BLaER1 treated with 17β-estradiol and CSF1 and Interleukin-3, amounts not matched to agents 10 nM and 100 nM (cell line): ENCODE data around the gene UNCX.
"Not testable (repeated sequence)": the region's sequence is repeated elsewhere in the genome, so short reads cannot be mapped to it uniquely, and the experiment has no call there.

Experiments used
- H3K27ac ChIP-seq, 11 experiments: shearing (Covaris generic); formaldehyde crosslinking; 2 replicates each; pipeline ENCODE4 v1.8.1; 2022
- H3K27me3 ChIP-seq, 11 experiments: shearing (Covaris generic); formaldehyde crosslinking; 2 replicates each; pipeline ENCODE4 v1.8.1; 2022
- H3K36me3 ChIP-seq, 11 experiments: shearing (Covaris generic); formaldehyde crosslinking; 2 replicates each; pipeline ENCODE4 v1.8.1; 2022
- H3K4me1 ChIP-seq, 10 experiments: shearing (Covaris generic); formaldehyde crosslinking; 2 replicates each; pipeline ENCODE4 v1.8.1; 2022
- H3K4me2 ChIP-seq, 11 experiments: shearing (Covaris generic); formaldehyde crosslinking; 2 replicates each; pipeline ENCODE4 v1.8.1; 2022
- H3K4me3 ChIP-seq, 10 experiments: shearing (Covaris generic); formaldehyde crosslinking; 2 replicates each; pipeline ENCODE4 v1.8.1; 2022
- H3K9ac ChIP-seq, 11 experiments: shearing (Covaris generic); formaldehyde crosslinking; 2 replicates each; pipeline ENCODE4 v1.8.1; 2022
- H3K9me3 ChIP-seq, 11 experiments: shearing (Covaris generic); formaldehyde crosslinking; replicated peaks in 1 of 11; 2 replicates each; pipeline ENCODE4 v1.8.1; 2022
- H4K20me1 ChIP-seq, 11 experiments: shearing (Covaris generic); formaldehyde crosslinking; 2 replicates each; pipeline ENCODE4 v1.8.1; 2022
- Cebpa-rat ChIP-seq, 11 experiments: shearing (Covaris generic); IDR thresholded peaks; 2 replicates each; pipeline ENCODE4 v1.8.1; 2022

Gene UNCX

GRCh38 chr7:1210979-1211608 is 21.6 kb upstream of the UNCX start:
- H3K4me1 ChIP-seq, result peaks cover 0 to 21% (median 14%) of the 10 kb centered on the region in 10 experiments; a peak in 16 of 20 replicates
- no peaks in the 10 kb centered on the region for H3K9me3 ChIP-seq
- TF ChIP-seq Cebpa-rat (IDR thresholded peaks at IDR 0.05), result no peak
- no peak overlapping the region for H3K27ac ChIP-seq
- H3K27me3 ChIP-seq, result peaks cover 30 to 64% (median 49%) of the 10 kb centered on the region in 11 experiments
- H3K9ac ChIP-seq, result peak overlapping the region in 2 of 11 experiments; percentile 2 to 14; a peak in 1 of 22 replicates
- H4K20me1 ChIP-seq, result 0 out of 22 replicates have a peak, but pooled peaks cover 0 to 13% (median 0%) of the 10 kb centered on the region in 11 experiments
- H3K4me3 ChIP-seq, result no peak overlapping the region
- H3K4me2 ChIP-seq, result peak overlapping the region in 9 of 11 experiments; percentile 39 to 80 (median 55); a peak in 16 of 22 replicates
- H3K36me3 ChIP-seq, result no peaks in the 10 kb centered on the region

- Histone ChIP-seq H3K27me3 (peaks cover 30 to 64% (median 49%) of the 10 kb centered on the region in 11 experiments), H3K9me3 (no peaks in the 10 kb centered on the region; a peak in 1 of 22 replicates), H3K9ac (no peak overlapping the region), H3K4me3 (no peak overlapping the region), H3K4me1 (peaks cover 0 to 21% (median 14%) of the 10 kb centered on the region in 10 experiments; a peak in 16 of 20 replicates), H3K27ac (no peak overlapping the region), H3K36me3 (no peaks in the 10 kb centered on the region), H4K20me1 (0 out of 22 replicates have a peak, but pooled peaks cover 0 to 13% (median 0%) of the 10 kb centered on the region in 11 experiments), H3K4me2 (no peak overlapping the region)
- TF ChIP-seq Cebpa-rat (IDR thresholded peaks at IDR 0.05), result no peak
These were observed 21.1 kb upstream of the UNCX start for GRCh38 chr7:1211611-1212010.

- not testable (repeated sequence) for H3K9ac ChIP-seq, H3K27ac ChIP-seq
- H3K27me3 ChIP-seq, result peaks cover 30 to 64% (median 49%) of the 10 kb centered on the region in 11 experiments
These were observed 20.6 kb upstream of the UNCX start for GRCh38 chr7:1212025-1212424.

GRCh38 chr7:1214516-1214915 is 18.2 kb upstream of the UNCX start:
- 0 out of 22 replicates have a peak, but pooled peaks cover 0 to 13% (median 0%) of the 10 kb centered on the region in 11 experiments for H4K20me1 ChIP-seq
- H3K4me2 ChIP-seq, result no peak overlapping the region
- no peaks in the 10 kb centered on the region; a peak in 1 of 22 replicates for H3K9me3 ChIP-seq
- H3K9ac ChIP-seq, result no peak overlapping the region
- TF ChIP-seq Cebpa-rat (IDR thresholded peaks at IDR 0.05), result no peak
- no peak overlapping the region for H3K4me3 ChIP-seq
- no peak overlapping the region for H3K27ac ChIP-seq
- H3K27me3 ChIP-seq, result peaks cover 25 to 67% (median 49%) of the 10 kb centered on the region in 11 experiments
- H3K4me1 ChIP-seq, result peaks cover 0 to 18% (median 14%) of the 10 kb centered on the region in 10 experiments; a peak in 16 of 20 replicates
- H3K36me3 ChIP-seq, result no peaks in the 10 kb centered on the region

More at GRCh38 chr7:1212025-1212424, 20.6 kb upstream of the UNCX start:
- H4K20me1 ChIP-seq, result 0 out of 22 replicates have a peak, but pooled peaks cover 0 to 13% (median 0%) of the 10 kb centered on the region in 11 experiments
- H3K9me3 ChIP-seq, H3K4me2 ChIP-seq, H3K4me3 ChIP-seq, H3K36me3 ChIP-seq: not testable (repeated sequence)
- H3K4me1 ChIP-seq, result peaks cover 0 to 21% (median 14%) of the 10 kb centered on the region in 10 experiments; a peak in 16 of 20 replicates

GRCh38 chr7:1218541-1219165 is 14.0 kb upstream of the UNCX start:
- Histone ChIP-seq H3K27me3 (peaks cover 38 to 71% (median 63%) of the 10 kb centered on the region in 11 experiments), H3K36me3 (no peaks in the 10 kb centered on the region), H3K4me2 (no peak overlapping the region), H3K9me3 (no peaks in the 10 kb centered on the region; a peak in 1 of 22 replicates), H3K4me1 (peaks cover 0 to 2% (median under 1%) of the 10 kb centered on the region in 10 experiments; a peak in 6 of 20 replicates), H4K20me1 (peaks cover 0 to 7% (median 4%) of the 10 kb centered on the region in 11 experiments; a peak in 14 of 22 replicates), H3K9ac (no peak overlapping the region), H3K4me3 (no peak overlapping the region), H3K27ac (no peak overlapping the region)
- no peak for TF ChIP-seq Cebpa-rat (IDR thresholded peaks at IDR 0.05)

GRCh38 chr7:1219498-1219897 is 13.2 kb upstream of the UNCX start:
- TF ChIP-seq Cebpa-rat (IDR thresholded peaks at IDR 0.05), result no peak
- Histone ChIP-seq H3K27me3 (peaks cover 47 to 71% (median 63%) of the 10 kb centered on the region in 11 experiments), H3K36me3 (no peaks in the 10 kb centered on the region), H3K9ac (no peak overlapping the region), H3K9me3 (no peaks in the 10 kb centered on the region; a peak in 1 of 22 replicates), H4K20me1 (peaks cover 0 to 15% (median 11%) of the 10 kb centered on the region in 11 experiments; a peak in 14 of 22 replicates), H3K4me1 (peaks cover 0 to 9% (median 6%) of the 10 kb centered on the region in 10 experiments; a peak in 7 of 20 replicates), H3K4me3 (no peak overlapping the region), H3K4me2 (no peak overlapping the region), H3K27ac (no peak overlapping the region)

GRCh38 chr7:1220000-1220726 is 12.5 kb upstream of the UNCX start:
- Histone ChIP-seq H3K4me2 (no peak overlapping the region), H3K9me3 (no peaks in the 10 kb centered on the region; a peak in 1 of 22 replicates), H3K4me1 (peaks cover 0 to 9% (median 6%) of the 10 kb centered on the region in 10 experiments; a peak in 7 of 20 replicates), H3K27me3 (peaks cover 53 to 73% (median 66%) of the 10 kb centered on the region in 11 experiments), H4K20me1 (peaks cover 0 to 15% (median 11%) of the 10 kb centered on the region in 11 experiments; a peak in 14 of 22 replicates), H3K9ac (no peak overlapping the region), H3K36me3 (no peaks in the 10 kb centered on the region), H3K27ac (no peak overlapping the region), H3K4me3 (no peak overlapping the region)
- TF ChIP-seq Cebpa-rat (IDR thresholded peaks at IDR 0.05), result no peak

GRCh38 chr7:1220977-1221745 is 11.5 kb upstream of the UNCX start:
- Histone ChIP-seq H3K4me2 (no peak overlapping the region), H3K4me3 (no peak overlapping the region), H3K27me3 (peaks cover 63 to 83% (median 76%) of the 10 kb centered on the region in 11 experiments)

More at GRCh38 chr7:1220977-1221745, 11.5 kb upstream of the UNCX start:
- Histone ChIP-seq H3K36me3 (no peaks in the 10 kb centered on the region), H4K20me1 (peaks cover 0 to 22% (median 15%) of the 10 kb centered on the region in 11 experiments; a peak in 14 of 22 replicates), H3K9me3 (no peaks in the 10 kb centered on the region; a peak in 1 of 22 replicates), H3K9ac (no peak overlapping the region), H3K4me1 (peaks cover 0 to 9% (median 6%) of the 10 kb centered on the region in 10 experiments; a peak in 7 of 20 replicates), H3K27ac (no peak overlapping the region)
- TF ChIP-seq Cebpa-rat (IDR thresholded peaks at IDR 0.05), result no peak
